ENCODE measurements around the gene PTPRB.

The PTPRB gene

GRCh38 chr12:70560671-70561070 lies 76.6 kb downstream of the PTPRB start (continued):
- TF ChIP-seq, protein P1, sequence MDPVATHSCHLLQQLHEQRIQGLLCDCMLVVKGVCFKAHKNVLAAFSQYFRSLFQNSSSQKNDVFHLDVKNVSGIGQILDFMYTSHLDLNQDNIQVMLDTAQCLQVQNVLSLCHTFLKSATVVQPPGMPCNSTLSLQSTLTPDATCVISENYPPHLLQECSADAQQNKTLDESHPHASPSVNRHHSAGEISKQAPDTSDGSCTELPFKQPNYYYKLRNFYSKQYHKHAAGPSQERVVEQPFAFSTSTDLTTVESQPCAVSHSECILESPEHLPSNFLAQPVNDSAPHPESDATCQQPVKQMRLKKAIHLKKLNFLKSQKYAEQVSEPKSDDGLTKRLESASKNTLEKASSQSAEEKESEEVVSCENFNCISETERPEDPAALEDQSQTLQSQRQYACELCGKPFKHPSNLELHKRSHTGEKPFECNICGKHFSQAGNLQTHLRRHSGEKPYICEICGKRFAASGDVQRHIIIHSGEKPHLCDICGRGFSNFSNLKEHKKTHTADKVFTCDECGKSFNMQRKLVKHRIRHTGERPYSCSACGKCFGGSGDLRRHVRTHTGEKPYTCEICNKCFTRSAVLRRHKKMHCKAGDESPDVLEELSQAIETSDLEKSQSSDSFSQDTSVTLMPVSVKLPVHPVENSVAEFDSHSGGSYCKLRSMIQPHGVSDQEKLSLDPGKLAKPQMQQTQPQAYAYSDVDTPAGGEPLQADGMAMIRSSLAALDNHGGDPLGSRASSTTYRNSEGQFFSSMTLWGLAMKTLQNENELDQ (tag by site-specific recombination; IDR thresholded peaks at IDR 0.05; ENCODE audit: low read depth), result no peak
- TF ChIP-seq, protein P2, sequence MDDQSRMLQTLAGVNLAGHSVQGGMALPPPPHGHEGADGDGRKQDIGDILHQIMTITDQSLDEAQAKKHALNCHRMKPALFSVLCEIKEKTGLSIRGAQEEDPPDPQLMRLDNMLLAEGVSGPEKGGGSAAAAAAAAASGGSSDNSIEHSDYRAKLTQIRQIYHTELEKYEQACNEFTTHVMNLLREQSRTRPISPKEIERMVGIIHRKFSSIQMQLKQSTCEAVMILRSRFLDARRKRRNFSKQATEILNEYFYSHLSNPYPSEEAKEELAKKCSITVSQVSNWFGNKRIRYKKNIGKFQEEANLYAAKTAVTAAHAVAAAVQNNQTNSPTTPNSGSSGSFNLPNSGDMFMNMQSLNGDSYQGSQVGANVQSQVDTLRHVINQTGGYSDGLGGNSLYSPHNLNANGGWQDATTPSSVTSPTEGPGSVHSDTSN (CRISPR knock-in tag; IDR thresholded peaks at IDR 0.05), result no peak
- no peak for TF ChIP-seq ZIC2 (tag by site-specific recombination; IDR thresholded peaks at IDR 0.05)

DNA sequence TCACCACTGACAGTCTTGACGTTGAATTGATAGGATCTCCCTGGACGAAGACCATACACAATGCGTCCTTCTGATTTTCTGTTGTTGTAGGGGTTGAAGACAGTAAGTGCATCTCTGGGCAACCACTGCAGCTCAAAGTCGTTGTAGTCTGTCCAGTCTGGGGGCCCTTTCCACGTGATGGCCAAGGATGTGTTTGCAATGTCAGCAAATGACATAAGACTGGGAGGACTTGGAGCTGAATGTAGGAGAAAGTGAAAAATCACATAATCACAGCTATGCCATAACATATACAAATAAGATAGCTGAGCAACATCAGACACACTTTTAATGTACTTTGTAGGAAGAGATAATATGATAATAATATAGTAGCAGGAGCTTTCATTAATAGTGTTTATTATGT lies 77.8 kb downstream of the PTPRB start:
- TF ChIP-seq BCL11A (tag by site-specific recombination; IDR thresholded peaks at IDR 0.05; ENCODE audit: low read depth) (no peak), ZNF140 (tag by site-specific recombination; IDR thresholded peaks at IDR 0.05) (no peak)
- Histone ChIP-seq H3K9me3 (ENCODE audit: control insufficient read depth, insufficient read depth, low read depth, low read length) (no peaks in the 10 kb centered on the region), H3K4me3 (ENCODE audit: low read depth, low read length) (no peak overlapping the region), H3K4me1 (ENCODE audit: control insufficient read depth, insufficient read depth, low read length) (no peaks in the 10 kb centered on the region), H3K27ac (ENCODE audit: extremely low read depth, low read depth, low read length) (no peak overlapping the region), H3K36me3 (ENCODE audit: control insufficient read depth in 2 of 2, insufficient read depth in 1 of 2, low read length in 2 of 2) (no peaks in the 10 kb centered on the region)
- POLR2A ChIA-PET, result no interaction called here
- CTCF ChIA-PET, result interaction anchor here (1.5 kb wide), 1 partner anchor 16 kb away, joined by 3 read pairs; no protein-coding TSS in a partner anchor

DNA sequence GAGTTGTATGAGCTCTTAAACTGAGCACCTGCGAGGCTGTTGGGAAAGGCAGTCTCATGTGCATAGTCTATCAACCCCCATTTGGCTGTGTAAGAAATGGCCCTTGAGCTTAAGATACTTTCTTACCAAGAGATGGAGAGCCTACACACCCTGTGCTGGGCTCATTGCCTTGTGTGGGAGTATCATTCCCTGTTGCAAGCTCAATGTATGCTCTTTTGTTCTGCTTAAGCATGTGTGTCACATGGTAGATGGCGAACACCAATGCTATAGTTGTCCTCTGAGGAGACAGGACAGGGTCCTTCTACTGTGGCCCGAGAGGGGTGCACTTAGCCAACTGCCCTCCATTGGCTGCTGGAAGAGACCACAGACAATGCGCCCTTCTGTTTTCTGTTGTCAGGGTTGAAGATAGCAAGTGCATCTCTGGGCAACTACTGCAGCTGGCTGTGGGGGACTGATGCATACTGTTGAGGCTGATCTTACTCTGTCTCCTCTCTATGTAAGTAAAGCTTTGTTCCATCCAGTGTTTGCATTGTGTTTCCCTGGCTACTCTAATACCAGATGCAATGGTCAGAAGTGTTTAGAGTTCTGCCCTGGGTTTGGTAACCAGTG lies 79.5 kb downstream of the PTPRB start:
- POLR2A ChIA-PET, result no interaction called here
- H3K27ac ChIP-seq (ENCODE audit: extremely low read depth, low read depth, low read length), result no peak overlapping the region
- no peaks in the 10 kb centered on the region for H3K4me1 ChIP-seq (ENCODE audit: control insufficient read depth, insufficient read depth, low read length)
- H3K4me3 ChIP-seq (ENCODE audit: low read depth, low read length), result no peak overlapping the region
- TF ChIP-seq ZNF707 (tag by site-specific recombination; IDR thresholded peaks at IDR 0.05) (no peak), ZNF677 (tag by site-specific recombination; IDR thresholded peaks at IDR 0.05) (no peak), ZBTB21 (tag by site-specific recombination; IDR thresholded peaks at IDR 0.05) (no peak), ZNF558 (tag by site-specific recombination; IDR thresholded peaks at IDR 0.05) (no peak), ZNF311 (tag by site-specific recombination; IDR thresholded peaks at IDR 0.05; ENCODE audit: borderline replicate concordance) (no peak), ZNF624 (tag by site-specific recombination; IDR thresholded peaks at IDR 0.05) (no peak), ZNF324 (tag by site-specific recombination; IDR thresholded peaks at IDR 0.05) (no peak), ZNF433 (tag by site-specific recombination; IDR thresholded peaks at IDR 0.05; ENCODE audit: low read depth) (no peak), ZNF175 (tag by site-specific recombination; IDR thresholded peaks at IDR 0.05) (no peak), ZNF37A (tag by site-specific recombination; IDR thresholded peaks at IDR 0.05) (no peak), KLF8 (tag by site-specific recombination; IDR thresholded peaks at IDR 0.05) (no peak), ZNF785 (tag by site-specific recombination; IDR thresholded peaks at IDR 0.05) (no peak), ZNF514 (tag by site-specific recombination; IDR thresholded peaks at IDR 0.05) (no peak), ZBTB7A (tag by site-specific recombination; IDR thresholded peaks at IDR 0.05; ENCODE audit: low read depth) (no peak)
- TF ChIP-seq, protein P2 (CRISPR knock-in tag; IDR thresholded peaks at IDR 0.05), result no peak
- CTCF ChIA-PET, result interaction anchor here (0.7 kb wide), 1 partner anchor 190 kb away, joined by 3 read pairs; no protein-coding TSS in a partner anchor
- H3K9me3 ChIP-seq (ENCODE audit: control insufficient read depth, insufficient read depth, low read depth, low read length), result no peaks in the 10 kb centered on the region
- no peaks in the 10 kb centered on the region for H3K36me3 ChIP-seq (ENCODE audit: control insufficient read depth in 2 of 2, insufficient read depth in 1 of 2, low read length in 2 of 2)

Data from HEK293 (cell line).